ENCODE results near the gene S1PR1.
"Not testable (repeated sequence)": the region's sequence is repeated elsewhere in the genome, so short reads cannot be mapped to it uniquely, and the experiment has no call there.

Gene S1PR1

DNA sequence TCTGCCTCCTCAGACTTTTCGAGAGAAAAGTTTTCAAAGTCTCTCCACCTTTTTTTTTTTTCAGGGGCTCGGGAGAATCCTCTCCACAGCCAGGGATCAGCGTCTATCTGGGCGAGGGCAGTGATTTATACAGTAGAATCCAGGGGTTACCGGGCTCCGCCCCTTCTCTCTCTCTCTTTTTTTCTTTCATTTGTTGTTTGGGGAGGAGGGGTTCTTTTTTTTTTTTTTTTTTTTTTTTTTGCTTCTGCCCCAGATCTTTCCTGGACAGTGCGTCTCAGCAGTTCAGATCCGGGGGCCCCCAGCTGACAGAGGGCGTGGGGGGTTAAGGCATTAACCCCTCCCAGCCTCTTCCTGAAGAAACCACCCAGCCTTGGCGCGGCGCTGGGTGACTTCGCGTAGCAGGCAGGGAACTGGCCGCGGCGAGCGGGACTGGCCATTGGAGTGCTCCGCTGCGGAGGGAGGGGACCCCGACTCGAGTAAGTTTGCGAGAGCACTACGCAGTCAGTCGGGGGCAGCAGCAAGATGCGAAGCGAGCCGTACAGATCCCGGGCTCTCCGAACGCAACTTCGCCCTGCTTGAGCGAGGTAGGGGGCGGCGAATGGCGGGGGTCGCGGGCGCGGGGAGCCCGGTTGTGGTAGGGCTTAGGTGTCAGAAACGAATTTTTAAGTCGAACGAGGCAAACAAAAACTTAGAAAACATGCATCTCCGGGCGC is at the start of gene S1PR1:
S1PR1 (plus strand) TSS at position 504 of the 713 bp plus-strand sequence. CDS start 1,966 bp downstream, outside the sequence.
- peak within 1 kb of the TSS; percentile 87 for H3K4me3 ChIP-seq (ENCODE audit: low read depth, low read length)
- TF ChIP-seq, protein P1, sequence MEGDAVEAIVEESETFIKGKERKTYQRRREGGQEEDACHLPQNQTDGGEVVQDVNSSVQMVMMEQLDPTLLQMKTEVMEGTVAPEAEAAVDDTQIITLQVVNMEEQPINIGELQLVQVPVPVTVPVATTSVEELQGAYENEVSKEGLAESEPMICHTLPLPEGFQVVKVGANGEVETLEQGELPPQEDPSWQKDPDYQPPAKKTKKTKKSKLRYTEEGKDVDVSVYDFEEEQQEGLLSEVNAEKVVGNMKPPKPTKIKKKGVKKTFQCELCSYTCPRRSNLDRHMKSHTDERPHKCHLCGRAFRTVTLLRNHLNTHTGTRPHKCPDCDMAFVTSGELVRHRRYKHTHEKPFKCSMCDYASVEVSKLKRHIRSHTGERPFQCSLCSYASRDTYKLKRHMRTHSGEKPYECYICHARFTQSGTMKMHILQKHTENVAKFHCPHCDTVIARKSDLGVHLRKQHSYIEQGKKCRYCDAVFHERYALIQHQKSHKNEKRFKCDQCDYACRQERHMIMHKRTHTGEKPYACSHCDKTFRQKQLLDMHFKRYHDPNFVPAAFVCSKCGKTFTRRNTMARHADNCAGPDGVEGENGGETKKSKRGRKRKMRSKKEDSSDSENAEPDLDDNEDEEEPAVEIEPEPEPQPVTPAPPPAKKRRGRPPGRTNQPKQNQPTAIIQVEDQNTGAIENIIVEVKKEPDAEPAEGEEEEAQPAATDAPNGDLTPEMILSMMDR (IDR thresholded peaks at IDR 0.05; ENCODE audit: borderline replicate concordance, insufficient read depth, low read depth, low read length): no peak

DNA sequence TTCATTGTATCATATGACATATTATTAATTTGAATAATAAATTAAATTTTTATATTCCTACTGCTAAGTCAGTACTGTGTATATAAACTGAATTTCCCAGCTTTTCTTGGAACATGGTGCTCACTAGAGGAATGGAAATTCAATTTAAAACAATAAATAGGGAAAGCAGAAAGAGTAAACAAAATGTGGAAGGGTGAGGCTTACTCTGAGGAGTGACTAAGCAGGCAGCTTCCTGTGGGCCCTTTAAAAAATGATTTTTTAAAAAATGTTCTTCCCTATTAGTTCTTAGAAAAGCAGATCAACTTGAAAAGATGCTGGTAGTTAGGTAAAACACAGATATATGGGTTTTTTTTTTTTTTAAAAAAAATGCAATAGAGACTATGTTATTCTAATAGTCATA is 49.5 kb upstream of the S1PR1 start:
- no peak overlapping the region for H3K4me3 ChIP-seq (ENCODE audit: low read depth, low read length)
- TF ChIP-seq, protein P1 (IDR thresholded peaks at IDR 0.05; ENCODE audit: borderline replicate concordance, insufficient read depth, low read depth, low read length): no peak

- no peak overlapping the region for H3K4me3 ChIP-seq (ENCODE audit: low read depth, low read length)
- TF ChIP-seq, protein P1 (IDR thresholded peaks at IDR 0.05; ENCODE audit: borderline replicate concordance, insufficient read depth, low read depth, low read length): no peak
Observed at GRCh38 chr1:101188331-101188730, 48.5 kb upstream of the S1PR1 start.

DNA sequence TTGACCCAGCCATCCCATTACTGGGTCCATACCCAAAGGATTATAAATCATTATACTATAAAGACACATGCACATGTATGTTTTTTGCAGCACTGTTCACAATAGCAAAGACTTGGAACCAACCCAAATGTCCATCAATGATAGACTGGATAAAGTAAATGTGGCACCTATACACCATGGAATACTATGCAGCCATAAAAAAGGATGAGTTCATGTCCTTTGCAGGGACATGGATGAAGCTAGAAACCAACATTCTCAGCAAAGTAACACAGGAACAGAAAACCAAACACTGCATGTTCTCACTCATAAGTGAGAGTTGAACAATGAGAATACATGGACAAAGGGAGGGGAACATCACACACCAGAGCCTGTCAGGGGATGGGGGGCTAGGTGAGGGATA is 47.9 kb upstream of the S1PR1 start:
- H3K4me3 ChIP-seq (ENCODE audit: low read depth, low read length): not testable (repeated sequence)

GRCh38 chr1:101190441-101190840 is 46.4 kb upstream of the S1PR1 start:
- TF ChIP-seq, protein P1 (IDR thresholded peaks at IDR 0.05; ENCODE audit: borderline replicate concordance, insufficient read depth, low read depth, low read length): no peak
- H3K4me3 ChIP-seq (ENCODE audit: low read depth, low read length): no peak overlapping the region

- TF ChIP-seq, protein P1 (IDR thresholded peaks at IDR 0.05; ENCODE audit: borderline replicate concordance, insufficient read depth, low read depth, low read length): no peak
- H3K4me3 ChIP-seq (ENCODE audit: low read depth, low read length): no peak overlapping the region
Observed at GRCh38 chr1:101191049-101191448, 45.8 kb upstream of the S1PR1 start.

GRCh38 chr1:101193733-101194169 is 43.1 kb upstream of the S1PR1 start:
- H3K4me3 ChIP-seq (ENCODE audit: low read depth, low read length): no peak overlapping the region
- TF ChIP-seq, protein P1 (IDR thresholded peaks at IDR 0.05; ENCODE audit: borderline replicate concordance, insufficient read depth, low read depth, low read length): no peak
